GM12878 (cell line): ENCODE results near the gene HNRNPLL.

Source experiments
- ATF2 ChIP-seq: IDR thresholded peaks from 2 replicates; pipeline ENCODE4 v1.6.1; 2012; ENCODE audit warnings: low read length, inconsistent platforms
- ATF3 ChIP-seq: IDR thresholded peaks from 2 replicates; pipeline ENCODE4 v1.6.1; 2011; ENCODE audit warnings: low read depth, mild to moderate bottlenecking, low read length, moderate library complexity, borderline replicate concordance; ENCODE audit errors: extremely low read depth
- BRCA1 ChIP-seq: IDR thresholded peaks from 2 replicates; pipeline ENCODE4 v1.6.1; 2011; ENCODE audit warnings: low read depth, low read length, improper control_type of control experiment
- CTCF ChIP-seq, 3 experiments: IDR thresholded peaks in 2 of 3; conservative IDR thresholded peaks in 1 of 3; 2 replicates each; pipeline ENCODE4 v1.5.1; 2011; ENCODE audit warnings: low read depth in 3 of 3, low read length in 3 of 3, mild to moderate bottlenecking in 3 of 3, control low read depth in 2 of 3, moderate library complexity in 2 of 3, inconsistent platforms in 1 of 3, mixed read lengths in 1 of 3; ENCODE audit not compliant: control insufficient read depth in 2 of 3, insufficient read depth in 1 of 3; ENCODE audit errors: extremely low read depth in 1 of 3
- EP300 ChIP-seq, 2 experiments: fragments of 150-350 bp in 1 of 2; IDR thresholded peaks; 2 replicates each; pipeline ENCODE4 v1.6.1; 2011 to 2012; ENCODE audit warnings: low read depth in 2 of 2, low read length in 2 of 2, borderline replicate concordance in 1 of 2, improper control_type of control experiment in 1 of 2, inconsistent platforms in 1 of 2; ENCODE audit not compliant: control insufficient read depth in 1 of 2
- EZH2 ChIP-seq: IDR thresholded peaks from 2 replicates; pipeline ENCODE4 v1.6.1; 2012; ENCODE audit warnings: low read depth, mild to moderate bottlenecking, control low read depth, inconsistent platforms, low read length, borderline replicate concordance; ENCODE audit not compliant: control insufficient read depth
- POLR2AphosphoS5 ChIP-seq: IDR thresholded peaks from 2 replicates; pipeline ENCODE4 v1.6.1; 2011; ENCODE audit warnings: mild to moderate bottlenecking, low read length, inconsistent platforms

DNA sequence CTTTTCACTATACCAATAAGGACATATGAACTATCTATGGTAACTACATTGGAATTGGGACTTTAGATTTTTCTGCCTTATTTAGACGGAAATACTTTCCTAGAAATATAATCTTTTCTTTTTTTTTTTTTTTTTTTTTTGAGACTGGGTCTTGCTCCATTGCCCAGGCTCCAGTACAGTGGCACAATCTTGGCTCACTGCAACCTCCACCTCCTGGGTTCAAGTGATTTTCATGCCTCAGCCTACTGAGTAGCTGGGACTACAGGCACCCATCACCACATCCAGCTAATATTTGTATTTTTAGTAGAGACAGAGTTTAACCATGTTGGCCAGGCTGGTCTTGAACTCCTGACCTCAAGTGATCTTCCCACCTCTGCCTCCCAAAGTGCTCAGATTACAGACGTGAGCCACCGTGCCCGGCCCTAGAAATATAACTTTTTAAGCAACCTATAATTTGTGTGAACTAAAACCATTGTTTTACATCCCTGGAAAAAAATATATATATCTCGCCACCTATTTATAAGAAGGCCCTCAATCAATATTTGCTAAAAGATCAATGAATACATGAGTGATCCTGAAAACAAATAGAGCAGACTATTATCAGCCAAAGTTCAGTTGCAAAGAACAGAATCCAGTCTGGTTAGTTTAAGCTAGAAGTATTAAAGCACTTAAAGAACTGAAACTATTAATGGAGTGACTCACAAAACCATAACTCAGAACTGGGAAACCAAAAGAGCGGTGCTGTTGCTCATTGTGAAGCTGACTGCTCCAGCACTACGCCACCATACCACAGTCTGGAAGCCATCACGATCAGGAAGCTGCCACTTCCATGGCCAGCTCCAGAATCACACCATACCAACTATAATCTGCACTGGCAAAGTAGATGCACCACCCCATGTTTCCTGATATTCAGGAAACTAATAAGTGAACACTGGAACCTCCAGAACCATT is 8.4 kb upstream of the HNRNPLL start:
- 0 out of 2 replicates have a peak, but pooled peaks have one; percentile 31 for TF ChIP-seq EZH2
- TF ChIP-seq ATF3 = no peak
- TF ChIP-seq ATF2 = peak; percentile 88
- no peak for TF ChIP-seq POLR2AphosphoS5
- TF ChIP-seq CTCF (IDR thresholded peaks at IDR 0.05 in 2 of 3, conservative IDR thresholded peaks at IDR 0.05 in 1 of 3; ENCODE audit: control insufficient read depth in 2 of 3, extremely low read depth in 1 of 3, insufficient read depth in 1 of 3, low read depth in 3 of 3, low read length in 3 of 3) = no peak
- peak; percentile 39 to 86; a peak in 2 of 4 replicates for TF ChIP-seq EP300 (IDR thresholded peaks at IDR 0.05; ENCODE audit: borderline replicate concordance in 1 of 2, control insufficient read depth in 1 of 2, low read depth in 2 of 2, low read length in 2 of 2)
- no peak for TF ChIP-seq BRCA1
